GM19099 (cell line): Measurements from ENCODE around the gene SMG5.

Experiments
- POLR2A ChIP-seq: IDR thresholded peaks from 3 replicates; pipeline ENCODE4 v1.6.1; 2011; ENCODE audit warnings: low read depth; ENCODE audit not compliant: insufficient read length; ENCODE audit errors: extremely low read depth

SMG5 gene

GRCh38 chr1:156238248-156238647 is 44.4 kb downstream of the SMG5 start:
- no peak for TF ChIP-seq POLR2A

- TF ChIP-seq POLR2A = no peak
Measured at GRCh38 chr1:156236164-156236563, 46.5 kb downstream of the SMG5 start.

GRCh38 chr1:156233426-156234127 is 49.0 kb downstream of the SMG5 start:
- no peak for TF ChIP-seq POLR2A

- TF ChIP-seq POLR2A = no peak
Measured at GRCh38 chr1:156232201-156232894, 50.3 kb downstream of the SMG5 start.

GRCh38 chr1:156230473-156230837 is 52.2 kb downstream of the SMG5 start:
- no peak for TF ChIP-seq POLR2A

- no peak for TF ChIP-seq POLR2A
Measured at GRCh38 chr1:156229809-156230472, 52.7 kb downstream of the SMG5 start.

- no peak for TF ChIP-seq POLR2A
Measured at GRCh38 chr1:156228501-156228900, 54.1 kb downstream of the SMG5 start.

- TF ChIP-seq POLR2A = no peak
Measured at GRCh38 chr1:156226782-156227181, 55.8 kb downstream of the SMG5 start.

GRCh38 chr1:156226116-156226538 is 56.5 kb downstream of the SMG5 start:
- TF ChIP-seq POLR2A = no peak

GRCh38 chr1:156225677-156226014 is 57.0 kb downstream of the SMG5 start:
- TF ChIP-seq POLR2A = no peak

- no peak for TF ChIP-seq POLR2A
Measured at GRCh38 chr1:156221986-156222692, 60.5 kb downstream of the SMG5 start.

- no peak for TF ChIP-seq POLR2A
Measured at GRCh38 chr1:156220226-156220625, 62.4 kb downstream of the SMG5 start.

- TF ChIP-seq POLR2A = no peak
Measured at GRCh38 chr1:156217871-156218270, 64.8 kb downstream of the SMG5 start.

- no peak for TF ChIP-seq POLR2A
Measured at GRCh38 chr1:156214024-156214748, 68.4 kb downstream of the SMG5 start.

GRCh38 chr1:156213644-156213966 is 69.0 kb downstream of the SMG5 start:
- no peak for TF ChIP-seq POLR2A
